Right atrium auricular region (tissue), 2 donors: Measurements from ENCODE around the gene PDE4D. TPM values are rescaled to one million over a fixed set of nuclear protein-coding genes. Genes with fewer than 3 reads are reported as not detected.

ENCODE experiments used
- DNase-seq: peaks from one replicate; pipeline ENCODE4 v3.0.0-alpha.2; 2019; ENCODE audit warnings: low spot score
- H3K27ac ChIP-seq, 2 donors: fragments of 200-600 bp; sonication (generic); 1 replicate in 1 of 2; 2 replicates in 1 of 2; pipeline ENCODE4 v1.5.1; 2016 to 2019
- H3K27me3 ChIP-seq, 2 donors: fragments of 200-600 bp; sonication (generic); one replicate each; pipeline versions ENCODE4 v1.5.1 to v1.6.0; 2017 to 2019
- H3K36me3 ChIP-seq: fragments of 200-600 bp; sonication (generic); one replicate; pipeline ENCODE4 v1.5.1; 2016
- H3K4me1 ChIP-seq, 2 donors: fragments of 200-600 bp; sonication (generic); one replicate each; pipeline versions ENCODE4 v1.5.1 to v1.6.0; 2017 to 2019
- H3K4me3 ChIP-seq, 2 donors: fragments of 200-600 bp; sonication (generic); 1 replicate in 1 of 2; 2 replicates in 1 of 2; pipeline ENCODE4 v1.5.1; 2017 to 2019; ENCODE audit warnings: mild to moderate bottlenecking in 1 of 2, moderate library complexity in 1 of 2
- H3K9me3 ChIP-seq, 2 donors: fragments of 200-600 bp; sonication (generic); one replicate each; pipeline ENCODE4 v1.5.1; 2019
- CTCF ChIP-seq, 2 donors: fragments of 200-600 bp; sonication (generic); IDR thresholded peaks; one replicate each; pipeline ENCODE4 v1.5.1; 2019; ENCODE audit warnings: antibody characterized with exemption in 2 of 2
- total RNA-seq, 2 donors: library from RNA; depleted of rRNA; stranded (reverse); fragments of >200 nt; gene quantifications; one replicate each; pipeline ENCODE4 v1.1.0, GENCODE V29; 2016

PDE4D gene
- total RNA-seq, 2 donors from 2014 or later: 43.3 to 44.0 TPM

DNA sequence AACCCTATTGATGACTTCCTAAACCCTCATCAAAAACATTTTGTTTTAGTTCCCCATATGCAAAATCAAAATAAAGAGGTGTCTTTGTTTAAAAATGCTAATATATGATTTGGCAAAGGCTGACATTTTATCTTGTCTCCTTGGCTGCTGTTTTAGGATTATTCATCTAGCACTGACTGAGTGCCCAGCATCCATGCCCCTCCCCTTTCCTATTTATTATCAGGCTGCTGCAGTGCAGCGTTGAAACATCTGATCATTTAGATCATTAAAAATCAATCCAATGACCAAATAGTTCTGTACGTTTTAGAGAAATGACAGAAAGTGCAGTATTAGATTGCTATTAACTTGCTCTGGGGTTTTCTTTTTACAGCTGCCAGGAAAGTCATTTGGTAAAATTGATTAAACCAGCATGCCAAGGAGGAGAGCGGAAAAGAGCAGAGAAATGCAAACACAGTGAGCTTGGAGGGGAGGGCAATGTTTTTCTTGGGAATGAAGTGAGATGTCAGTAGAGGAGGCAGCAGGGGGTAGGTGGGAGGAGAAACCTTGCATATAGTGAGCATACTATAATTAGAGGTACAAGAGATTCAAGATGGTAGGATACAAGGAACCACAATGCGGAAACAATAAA, 286.3 kb downstream of the PDE4D start:
- Histone ChIP-seq H3K27me3 (no peaks in the 10 kb centered on the region), H3K4me1 (no peaks in the 10 kb centered on the region), H3K9me3 (no peaks in the 10 kb centered on the region), H3K27ac (no peak overlapping the region), H3K36me3 (no peaks in the 10 kb centered on the region), H3K4me3 (no peak overlapping the region)
- TF ChIP-seq CTCF (IDR thresholded peaks at IDR 0.05): no peak
- DNase-seq: no peak

DNA sequence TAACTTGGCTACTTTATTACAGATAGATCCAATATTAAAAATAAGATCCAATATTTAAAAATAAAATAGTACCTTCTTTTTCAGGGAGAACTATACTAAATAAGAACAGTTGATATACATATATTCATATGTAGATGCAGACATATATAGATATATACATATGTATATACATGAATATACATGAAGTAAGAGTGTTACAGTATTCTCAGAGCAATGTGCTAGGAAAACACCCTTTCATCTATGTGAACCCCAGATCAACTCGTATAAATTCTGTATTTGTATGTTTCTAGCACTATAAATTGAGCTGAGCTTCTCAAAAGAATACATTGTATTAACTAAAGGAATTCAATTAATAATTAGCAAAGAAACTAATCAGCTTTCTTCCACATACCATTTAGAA, 287.6 kb downstream of the PDE4D start:
- DNase-seq: no peak
- Histone ChIP-seq H3K4me3 (no peak overlapping the region), H3K27me3 (no peaks in the 10 kb centered on the region), H3K27ac (no peak overlapping the region), H3K9me3 (no peaks in the 10 kb centered on the region), H3K4me1 (no peaks in the 10 kb centered on the region), H3K36me3 (no peaks in the 10 kb centered on the region)
- no peak for TF ChIP-seq CTCF (IDR thresholded peaks at IDR 0.05)

GRCh38 chr5:59604111-59604510, 289.4 kb downstream of the PDE4D start:
- no peak for TF ChIP-seq CTCF (IDR thresholded peaks at IDR 0.05)
- Histone ChIP-seq H3K36me3 (no peaks in the 10 kb centered on the region), H3K4me3 (no peak overlapping the region), H3K9me3 (no peaks in the 10 kb centered on the region), H3K27ac (no peak overlapping the region), H3K4me1 (no peaks in the 10 kb centered on the region), H3K27me3 (no peaks in the 10 kb centered on the region)
- DNase-seq: no peak

DNA sequence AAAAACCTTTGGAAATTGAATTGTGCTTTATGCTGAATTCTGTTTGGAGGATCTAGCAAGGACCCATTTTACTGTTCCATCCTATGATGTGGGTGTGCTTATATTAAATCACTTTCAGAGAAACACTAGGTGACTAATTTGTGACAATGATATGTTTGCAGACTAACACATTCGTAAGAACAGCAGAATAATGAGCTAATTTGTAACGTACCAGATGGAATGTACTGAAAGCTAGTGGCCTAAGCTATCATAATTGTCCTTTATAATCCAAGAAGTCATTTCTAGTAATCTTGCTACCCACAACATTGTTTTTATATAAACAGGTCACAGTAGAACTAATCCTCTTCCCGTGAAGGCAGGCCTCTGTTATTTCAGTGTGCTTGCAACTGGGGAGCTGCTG, 292.5 kb downstream of the PDE4D start:
- no peak overlapping the region for H3K27ac ChIP-seq
- H3K4me1 ChIP-seq: no peaks in the 10 kb centered on the region
- DNase-seq: no peak
- no peak overlapping the region for H3K4me3 ChIP-seq
- H3K36me3 ChIP-seq: no peaks in the 10 kb centered on the region
- H3K27me3 ChIP-seq: no peaks in the 10 kb centered on the region
- TF ChIP-seq CTCF (IDR thresholded peaks at IDR 0.05): no peak
- no peaks in the 10 kb centered on the region for H3K9me3 ChIP-seq

- Histone ChIP-seq H3K4me1 (no peaks in the 10 kb centered on the region), H3K9me3 (no peaks in the 10 kb centered on the region), H3K27ac (no peak overlapping the region), H3K4me3 (no peak overlapping the region), H3K36me3 (no peaks in the 10 kb centered on the region), H3K27me3 (no peaks in the 10 kb centered on the region)
- no peak for TF ChIP-seq CTCF (IDR thresholded peaks at IDR 0.05)
- DNase-seq: no peak
Measured at GRCh38 chr5:59600153-59600552, 293.4 kb downstream of the PDE4D start.

GRCh38 chr5:59599729-59600128, 293.8 kb downstream of the PDE4D start:
- H3K4me1 ChIP-seq: no peaks in the 10 kb centered on the region
- DNase-seq: no peak
- no peaks in the 10 kb centered on the region for H3K27me3 ChIP-seq
- H3K4me3 ChIP-seq: no peak overlapping the region
- H3K9me3 ChIP-seq: no peaks in the 10 kb centered on the region
- no peak for TF ChIP-seq CTCF (IDR thresholded peaks at IDR 0.05)
- H3K36me3 ChIP-seq: no peaks in the 10 kb centered on the region
- no peak overlapping the region for H3K27ac ChIP-seq
